ENCODE data around the gene MED27. TPM values are rescaled to one million over a fixed set of nuclear protein-coding genes. Genes with fewer than 3 reads are reported as not detected.

MED27 gene
- total RNA-seq, 1 donor, result 25.7 TPM

DNA sequence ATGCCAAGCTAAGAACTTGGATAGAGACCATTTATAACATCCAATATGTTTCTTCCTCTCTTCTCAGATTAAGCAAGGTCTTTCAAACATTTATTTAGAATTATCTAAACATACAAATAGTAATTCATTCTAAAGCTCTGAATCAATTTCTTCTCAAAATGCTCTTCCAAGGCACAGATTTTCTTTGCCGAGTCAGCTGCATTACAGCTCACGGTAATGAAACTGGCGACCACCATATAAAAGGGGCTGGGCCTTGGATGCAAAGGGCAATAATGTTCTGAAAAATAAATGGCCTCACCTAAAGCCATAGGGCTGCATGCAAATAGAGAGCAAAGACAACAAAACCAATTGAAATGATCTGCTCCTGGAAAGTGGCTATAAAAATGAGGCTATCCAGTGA, 63.8 kb downstream of the MED27 start:
- DNase-seq (ENCODE audit: insufficient read length, low spot score, missing footprints), result no peak
- peaks cover 57% of the 10 kb centered on the region for H4K20me1 ChIP-seq (ENCODE audit: insufficient read depth, low read length)
- peaks cover 10% of the 10 kb centered on the region for H3K4me1 ChIP-seq (ENCODE audit: insufficient read depth, low read length)
- H3K36me3 ChIP-seq (ENCODE audit: insufficient read depth, low read length), result no peaks in the 10 kb centered on the region
- H2AFZ ChIP-seq (ENCODE audit: low read length), result no peak overlapping the region
- no peak overlapping the region for H3K27ac ChIP-seq (ENCODE audit: low read depth, low read length)
- peaks cover 57% of the 10 kb centered on the region for H3K79me2 ChIP-seq (ENCODE audit: insufficient read depth, low read length)
- no peak overlapping the region for H3K4me3 ChIP-seq (ENCODE audit: insufficient read depth, low read length)
- no peaks in the 10 kb centered on the region for H3K27me3 ChIP-seq (ENCODE audit: insufficient read depth, low read length)
- H3K4me2 ChIP-seq (ENCODE audit: insufficient read depth, low read length), result no peak overlapping the region
- TF ChIP-seq, protein P1, sequence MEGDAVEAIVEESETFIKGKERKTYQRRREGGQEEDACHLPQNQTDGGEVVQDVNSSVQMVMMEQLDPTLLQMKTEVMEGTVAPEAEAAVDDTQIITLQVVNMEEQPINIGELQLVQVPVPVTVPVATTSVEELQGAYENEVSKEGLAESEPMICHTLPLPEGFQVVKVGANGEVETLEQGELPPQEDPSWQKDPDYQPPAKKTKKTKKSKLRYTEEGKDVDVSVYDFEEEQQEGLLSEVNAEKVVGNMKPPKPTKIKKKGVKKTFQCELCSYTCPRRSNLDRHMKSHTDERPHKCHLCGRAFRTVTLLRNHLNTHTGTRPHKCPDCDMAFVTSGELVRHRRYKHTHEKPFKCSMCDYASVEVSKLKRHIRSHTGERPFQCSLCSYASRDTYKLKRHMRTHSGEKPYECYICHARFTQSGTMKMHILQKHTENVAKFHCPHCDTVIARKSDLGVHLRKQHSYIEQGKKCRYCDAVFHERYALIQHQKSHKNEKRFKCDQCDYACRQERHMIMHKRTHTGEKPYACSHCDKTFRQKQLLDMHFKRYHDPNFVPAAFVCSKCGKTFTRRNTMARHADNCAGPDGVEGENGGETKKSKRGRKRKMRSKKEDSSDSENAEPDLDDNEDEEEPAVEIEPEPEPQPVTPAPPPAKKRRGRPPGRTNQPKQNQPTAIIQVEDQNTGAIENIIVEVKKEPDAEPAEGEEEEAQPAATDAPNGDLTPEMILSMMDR (IDR thresholded peaks at IDR 0.05; ENCODE audit: extremely low read depth, low read depth, low read length), result no peak
- no peaks in the 10 kb centered on the region for H3K9me3 ChIP-seq (ENCODE audit: low read depth, low read length)

DNA sequence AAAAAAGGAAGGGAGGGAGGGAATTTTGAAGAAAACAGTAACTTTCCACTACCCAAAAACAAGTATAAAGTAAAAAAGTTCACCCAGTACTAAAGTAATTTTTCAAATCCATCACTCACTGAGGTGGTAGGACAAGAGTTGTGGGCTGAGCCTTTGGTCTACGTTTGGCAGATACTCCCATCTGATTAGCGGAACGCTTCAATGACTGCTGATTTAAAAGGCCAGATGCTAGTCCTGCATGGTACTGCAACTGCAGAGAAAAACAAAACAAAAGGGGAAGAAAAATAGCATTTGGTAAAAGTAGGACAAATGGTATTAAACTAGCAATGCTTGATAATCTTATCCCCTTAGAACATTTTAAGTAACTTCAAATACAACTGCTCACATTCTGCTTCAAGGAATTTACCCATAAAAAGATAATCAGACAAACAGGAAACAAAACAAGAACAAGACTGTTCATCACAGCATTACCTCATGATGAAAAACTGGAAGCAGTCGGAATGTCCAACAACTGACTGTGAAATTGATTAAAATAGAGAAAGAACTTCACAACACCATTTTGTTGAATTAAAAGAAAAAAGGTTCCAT, 65.4 kb downstream of the MED27 start:
- Histone ChIP-seq H3K4me1 (ENCODE audit: insufficient read depth, low read length) (peaks cover 9% of the 10 kb centered on the region), H3K4me2 (ENCODE audit: insufficient read depth, low read length) (no peak overlapping the region), H3K27me3 (ENCODE audit: insufficient read depth, low read length) (no peaks in the 10 kb centered on the region), H3K79me2 (ENCODE audit: insufficient read depth, low read length) (peaks cover 42% of the 10 kb centered on the region), H3K27ac (ENCODE audit: low read depth, low read length) (no peak overlapping the region), H3K4me3 (ENCODE audit: insufficient read depth, low read length) (no peak overlapping the region), H4K20me1 (ENCODE audit: insufficient read depth, low read length) (peaks cover 42% of the 10 kb centered on the region), H3K36me3 (ENCODE audit: insufficient read depth, low read length) (no peaks in the 10 kb centered on the region), H3K9me3 (ENCODE audit: low read depth, low read length) (no peaks in the 10 kb centered on the region), H2AFZ (ENCODE audit: low read length) (no peak overlapping the region)
- TF ChIP-seq, protein P1 (IDR thresholded peaks at IDR 0.05; ENCODE audit: extremely low read depth, low read depth, low read length), result no peak
- DNase-seq (ENCODE audit: insufficient read length, low spot score, missing footprints), result no peak

DNA sequence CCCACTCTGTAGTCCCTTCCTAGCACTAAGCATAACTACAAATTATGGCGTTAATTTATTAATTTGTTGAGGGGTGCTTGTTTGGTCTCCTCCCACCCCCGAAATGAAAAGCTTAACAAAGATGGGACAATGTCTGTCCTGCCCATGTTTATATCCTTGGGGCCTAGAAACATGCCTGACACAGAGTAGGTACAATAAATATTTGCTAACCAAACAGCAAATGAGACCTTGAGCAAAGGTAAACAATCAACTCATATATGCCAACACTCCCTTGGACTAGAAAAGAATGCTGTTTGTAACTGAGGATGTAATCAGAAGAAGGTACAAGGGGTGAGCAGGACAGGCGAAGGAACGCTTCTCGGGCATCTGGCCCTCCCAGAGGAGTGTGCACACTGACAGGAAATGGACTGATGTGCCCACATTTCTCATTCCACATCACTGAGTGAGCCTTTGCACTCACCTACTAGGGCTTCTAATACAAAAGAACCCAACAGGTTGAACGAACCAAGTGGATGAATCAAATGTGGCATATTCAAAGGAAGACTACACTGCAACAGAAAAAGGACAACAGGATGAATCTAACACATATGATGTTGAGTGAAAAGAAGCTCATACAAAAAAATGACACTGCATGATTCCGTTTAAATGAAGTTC, 66.8 kb downstream of the MED27 start:
- Histone ChIP-seq H3K4me2 (ENCODE audit: insufficient read depth, low read length) (no peak overlapping the region), H3K79me2 (ENCODE audit: insufficient read depth, low read length) (peaks cover 31% of the 10 kb centered on the region), H3K27me3 (ENCODE audit: insufficient read depth, low read length) (no peaks in the 10 kb centered on the region), H4K20me1 (ENCODE audit: insufficient read depth, low read length) (peaks cover 41% of the 10 kb centered on the region), H2AFZ (ENCODE audit: low read length) (no peak overlapping the region), H3K4me1 (ENCODE audit: insufficient read depth, low read length) (peaks cover 17% of the 10 kb centered on the region), H3K27ac (ENCODE audit: low read depth, low read length) (no peak overlapping the region), H3K4me3 (ENCODE audit: insufficient read depth, low read length) (no peak overlapping the region), H3K36me3 (ENCODE audit: insufficient read depth, low read length) (no peaks in the 10 kb centered on the region), H3K9me3 (ENCODE audit: low read depth, low read length) (no peaks in the 10 kb centered on the region)
- no peak for DNase-seq (ENCODE audit: insufficient read length, low spot score, missing footprints)
- TF ChIP-seq, protein P1 (IDR thresholded peaks at IDR 0.05; ENCODE audit: extremely low read depth, low read depth, low read length), result no peak

DNA sequence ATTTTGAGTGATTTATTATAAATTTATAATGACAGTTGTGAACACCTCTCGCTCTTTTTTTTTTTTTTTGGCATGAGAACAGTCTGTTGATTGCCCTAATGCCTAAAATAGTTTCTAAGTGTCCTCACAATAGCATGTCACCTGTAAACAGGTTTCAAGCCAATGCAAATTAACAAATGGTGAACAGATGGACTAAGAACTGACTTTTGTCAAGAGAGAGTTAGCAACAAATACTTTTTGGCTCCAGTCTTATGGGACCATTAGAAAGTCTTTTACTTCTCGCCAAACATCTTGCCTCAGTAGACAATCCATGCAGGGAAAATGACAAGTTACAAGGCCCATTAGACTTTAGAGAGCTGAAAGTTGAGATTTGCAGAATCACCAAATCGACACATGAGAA, 67.8 kb downstream of the MED27 start:
- Histone ChIP-seq H3K36me3 (ENCODE audit: insufficient read depth, low read length) (no peaks in the 10 kb centered on the region), H3K4me2 (ENCODE audit: insufficient read depth, low read length) (no peak overlapping the region), H4K20me1 (ENCODE audit: insufficient read depth, low read length) (peaks cover 43% of the 10 kb centered on the region), H2AFZ (ENCODE audit: low read length) (no peak overlapping the region), H3K4me1 (ENCODE audit: insufficient read depth, low read length) (peaks cover 20% of the 10 kb centered on the region), H3K79me2 (ENCODE audit: insufficient read depth, low read length) (peaks cover 32% of the 10 kb centered on the region), H3K9me3 (ENCODE audit: low read depth, low read length) (no peaks in the 10 kb centered on the region), H3K27ac (ENCODE audit: low read depth, low read length) (no peak overlapping the region), H3K4me3 (ENCODE audit: insufficient read depth, low read length) (no peak overlapping the region), H3K27me3 (ENCODE audit: insufficient read depth, low read length) (no peaks in the 10 kb centered on the region)
- DNase-seq (ENCODE audit: insufficient read length, low spot score, missing footprints), result no peak
- TF ChIP-seq, protein P1 (IDR thresholded peaks at IDR 0.05; ENCODE audit: extremely low read depth, low read depth, low read length), result no peak
